GM12875 (cell line): ENCODE measurements around the gene POLA1.
"Not testable (repeated sequence)": the region's sequence is repeated elsewhere in the genome, so short reads cannot be mapped to it uniquely, and the experiment has no call there.

Experiments used
- H3K4me3 ChIP-seq: one replicate; pipeline ENCODE4 v1.5.1; 2011; ENCODE audit warnings: low read depth, low read length, control low read depth
- TF ChIP-seq, protein P1 (sequence below): IDR thresholded peaks from 2 replicates; pipeline ENCODE4 v1.5.1; 2011; ENCODE audit warnings: low read depth, mild to moderate bottlenecking, control low read depth, inconsistent platforms, low read length, moderate library complexity, borderline replicate concordance; ENCODE audit not compliant: insufficient read depth

POLA1 gene

DNA sequence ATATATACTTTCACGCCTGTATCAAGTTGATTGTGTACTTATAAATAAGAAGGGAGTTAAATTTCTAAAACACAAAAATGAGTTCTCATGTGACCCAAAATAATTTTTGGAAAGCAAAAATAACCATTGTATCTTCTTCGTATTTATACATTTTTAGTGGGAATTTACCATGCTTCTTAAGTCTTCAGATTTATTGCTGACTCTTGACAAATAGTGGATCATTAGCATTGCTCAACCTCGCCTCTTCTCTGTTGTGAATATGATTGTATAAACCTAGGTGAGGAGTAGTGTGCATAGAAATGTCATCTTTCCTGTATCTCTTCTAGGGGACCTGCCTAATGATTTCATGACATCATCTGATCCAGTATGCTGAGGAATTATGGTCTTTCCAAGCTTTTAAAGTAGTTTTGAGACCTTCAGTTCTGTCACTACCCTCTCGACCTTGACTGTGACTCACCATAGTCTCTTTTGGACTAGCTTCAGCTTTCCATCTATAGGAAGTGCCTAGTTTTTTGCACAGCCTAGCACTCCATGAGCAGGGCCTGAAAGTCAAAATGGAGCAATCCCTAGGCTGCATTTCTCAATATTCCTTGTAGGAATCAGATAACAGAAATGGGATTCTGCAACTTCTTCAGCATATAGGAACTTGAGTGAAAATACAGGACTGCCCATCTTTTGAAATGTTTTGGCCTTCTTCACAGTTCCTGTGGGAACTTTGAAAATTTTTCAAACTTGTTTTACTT is 164.5 kb downstream of the POLA1 start:
- TF ChIP-seq, protein P1, sequence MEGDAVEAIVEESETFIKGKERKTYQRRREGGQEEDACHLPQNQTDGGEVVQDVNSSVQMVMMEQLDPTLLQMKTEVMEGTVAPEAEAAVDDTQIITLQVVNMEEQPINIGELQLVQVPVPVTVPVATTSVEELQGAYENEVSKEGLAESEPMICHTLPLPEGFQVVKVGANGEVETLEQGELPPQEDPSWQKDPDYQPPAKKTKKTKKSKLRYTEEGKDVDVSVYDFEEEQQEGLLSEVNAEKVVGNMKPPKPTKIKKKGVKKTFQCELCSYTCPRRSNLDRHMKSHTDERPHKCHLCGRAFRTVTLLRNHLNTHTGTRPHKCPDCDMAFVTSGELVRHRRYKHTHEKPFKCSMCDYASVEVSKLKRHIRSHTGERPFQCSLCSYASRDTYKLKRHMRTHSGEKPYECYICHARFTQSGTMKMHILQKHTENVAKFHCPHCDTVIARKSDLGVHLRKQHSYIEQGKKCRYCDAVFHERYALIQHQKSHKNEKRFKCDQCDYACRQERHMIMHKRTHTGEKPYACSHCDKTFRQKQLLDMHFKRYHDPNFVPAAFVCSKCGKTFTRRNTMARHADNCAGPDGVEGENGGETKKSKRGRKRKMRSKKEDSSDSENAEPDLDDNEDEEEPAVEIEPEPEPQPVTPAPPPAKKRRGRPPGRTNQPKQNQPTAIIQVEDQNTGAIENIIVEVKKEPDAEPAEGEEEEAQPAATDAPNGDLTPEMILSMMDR: no peak

GRCh38 chrX:24859211-24859841 is 165.6 kb downstream of the POLA1 start:
- no peak overlapping the region for H3K4me3 ChIP-seq
- TF ChIP-seq, protein P1: no peak

More for the DNA sequence above, 164.5 kb downstream of the POLA1 start:
- no peak overlapping the region for H3K4me3 ChIP-seq

DNA sequence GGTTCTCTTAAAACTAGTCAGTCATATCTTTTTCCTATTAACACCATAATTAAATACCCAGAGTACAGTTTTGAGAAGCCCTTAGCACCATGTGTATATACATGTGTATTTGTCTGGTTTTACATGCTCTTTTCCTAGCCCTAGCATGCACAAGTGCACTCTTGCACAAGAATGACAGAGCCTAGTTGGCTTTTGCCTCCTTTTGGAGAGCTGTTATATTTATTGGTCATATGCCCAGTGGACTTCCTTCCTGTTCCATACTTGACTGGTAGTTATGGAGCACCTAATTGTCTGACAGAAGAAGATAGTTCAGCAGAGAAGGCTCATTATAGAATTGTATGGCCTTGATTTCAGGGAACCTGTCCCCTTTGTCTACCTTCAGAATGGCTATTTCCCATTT is 166.4 kb downstream of the POLA1 start:
- TF ChIP-seq, protein P1: no peak
- H3K4me3 ChIP-seq: no peak overlapping the region

GRCh38 chrX:24862343-24862742 is 168.6 kb downstream of the POLA1 start:
- H3K4me3 ChIP-seq: no peak overlapping the region
- TF ChIP-seq, protein P1: no peak

DNA sequence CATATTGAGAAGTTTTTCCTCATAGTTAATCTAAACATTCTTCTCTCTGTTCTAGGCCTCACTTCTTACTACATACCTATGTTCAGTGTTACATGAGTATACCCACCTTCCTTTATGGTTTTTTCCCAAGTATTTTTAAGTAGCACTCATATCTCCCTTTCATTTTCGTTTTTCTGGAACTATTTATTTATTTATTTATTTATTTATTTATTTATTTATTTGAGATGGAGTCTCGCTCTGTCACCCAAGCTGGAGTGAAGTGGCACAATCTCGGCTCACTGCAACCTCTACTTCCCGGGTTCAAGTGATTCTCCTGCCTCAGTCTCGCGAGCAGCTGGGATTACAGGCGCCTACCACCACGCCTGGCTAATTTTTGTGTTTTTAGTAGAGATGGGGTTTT is 170.1 kb downstream of the POLA1 start:
- not testable (repeated sequence) for H3K4me3 ChIP-seq

DNA sequence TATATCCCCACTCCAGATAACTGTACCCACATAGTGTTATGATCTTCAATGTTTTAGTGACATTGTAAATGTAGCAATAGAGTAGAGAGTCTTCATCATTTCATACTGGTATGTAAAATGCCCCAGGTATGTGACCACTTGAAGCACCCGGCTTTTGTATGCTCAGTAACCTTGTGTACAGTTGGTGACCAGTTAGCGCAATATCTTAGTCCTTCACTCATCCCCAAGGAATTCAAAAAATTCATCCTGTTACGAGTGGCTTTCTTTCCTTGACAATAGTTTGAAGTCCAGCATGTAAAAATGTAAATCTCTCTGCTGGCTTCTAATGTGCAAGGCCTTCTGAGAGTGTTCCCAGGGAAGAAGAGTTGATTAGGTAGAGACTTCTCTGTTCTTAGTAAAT is 176.4 kb downstream of the POLA1 start:
- H3K4me3 ChIP-seq: no peak overlapping the region
- TF ChIP-seq, protein P1: no peak

- TF ChIP-seq, protein P1: no peak
- H3K4me3 ChIP-seq: no peak overlapping the region
Observed at GRCh38 chrX:24874604-24875247, 181.0 kb downstream of the POLA1 start.
